Measurements from ENCODE around the gene USP49.

USP49 gene

GRCh38 chr6:41805830-41806774 is 89.1 kb downstream of the USP49 start:
- H3K4me1 Mint-ChIP-seq (ENCODE audit: low read depth in 2 of 2) = no peaks in the 10 kb centered on the region
- H3K9me3 Mint-ChIP-seq = no peaks in the 10 kb centered on the region
- H3K27me3 Mint-ChIP-seq = no peaks in the 10 kb centered on the region
- no peaks in the 10 kb centered on the region for H3K36me3 Mint-ChIP-seq (ENCODE audit: insufficient read depth)
- no peak overlapping the region for H3K4me3 Mint-ChIP-seq
- DNase-seq (no peak), ATAC-seq (replicated peaks) (no peak)
- no peak overlapping the region for H3K27ac Mint-ChIP-seq

DNA sequence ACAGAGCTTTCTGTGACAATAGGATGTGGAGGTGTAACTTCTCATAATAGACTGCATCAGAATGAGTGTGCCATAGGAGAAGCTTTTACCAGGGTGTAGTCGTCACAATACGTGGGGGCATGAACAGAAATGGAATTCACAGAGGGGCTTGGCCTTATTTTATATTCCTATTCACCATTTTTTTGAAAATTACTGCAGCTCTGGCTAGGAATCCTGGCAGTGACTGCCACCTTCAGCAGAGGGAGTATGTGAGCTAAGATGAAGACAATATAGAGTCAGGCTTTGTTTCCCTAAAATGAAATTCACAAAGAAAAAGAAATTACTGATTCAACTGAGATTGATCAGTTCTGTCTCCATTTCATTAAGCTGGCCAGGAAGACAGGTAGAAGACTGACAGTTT is 93.8 kb downstream of the USP49 start:
- H3K9me3 Mint-ChIP-seq = no peaks in the 10 kb centered on the region
- H3K36me3 Mint-ChIP-seq (ENCODE audit: insufficient read depth) = no peaks in the 10 kb centered on the region
- no peak overlapping the region for H3K4me3 Mint-ChIP-seq
- no peaks in the 10 kb centered on the region for H3K27me3 Mint-ChIP-seq
- H3K4me1 Mint-ChIP-seq (ENCODE audit: low read depth in 2 of 2) = no peaks in the 10 kb centered on the region
- ATAC-seq (replicated peaks) = no peak
- no peak overlapping the region for H3K27ac Mint-ChIP-seq
- no peak for DNase-seq

GRCh38 chr6:41799559-41799911 is 95.6 kb downstream of the USP49 start:
- Mint-ChIP-seq H3K36me3 (ENCODE audit: insufficient read depth) (no peaks in the 10 kb centered on the region), H3K4me3 (no peak overlapping the region), H3K27me3 (no peaks in the 10 kb centered on the region), H3K9me3 (no peaks in the 10 kb centered on the region), H3K27ac (no peak overlapping the region), H3K4me1 (ENCODE audit: low read depth in 2 of 2) (no peaks in the 10 kb centered on the region)
- DNase-seq (no peak), ATAC-seq (replicated peaks) (no peak)

DNA sequence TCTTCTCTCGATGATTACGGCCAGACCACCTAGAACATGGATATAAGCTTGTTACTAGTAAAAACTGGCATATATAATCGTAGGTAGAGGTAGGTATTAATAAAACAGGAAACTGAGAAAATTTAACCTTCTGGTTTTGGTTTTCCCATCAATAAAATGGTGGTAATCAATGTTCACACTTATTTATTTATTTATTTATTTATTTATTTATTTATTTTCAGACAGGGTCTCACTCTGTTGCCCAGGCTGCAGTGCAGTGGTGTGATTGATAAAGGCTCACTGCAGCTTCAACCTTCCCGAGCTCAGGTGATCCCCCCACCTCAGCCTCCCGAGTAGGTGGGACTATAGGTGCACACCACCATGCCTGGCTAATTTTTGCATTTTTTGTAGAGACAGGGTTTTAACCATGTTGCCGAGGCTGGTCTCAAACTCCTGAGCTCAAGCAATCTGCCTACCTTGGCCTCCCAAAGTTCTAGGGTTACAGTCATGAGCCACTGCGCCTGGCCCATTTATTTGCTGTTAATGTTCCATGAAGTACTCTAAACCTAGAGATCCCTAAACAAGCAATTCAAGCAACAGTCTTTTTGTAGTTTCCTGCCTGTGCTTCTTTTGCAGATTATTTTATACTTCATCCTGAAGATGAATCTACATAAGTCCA is 96.1 kb downstream of the USP49 start:
- H3K4me1 Mint-ChIP-seq (ENCODE audit: low read depth in 2 of 2) = no peaks in the 10 kb centered on the region
- H3K27ac Mint-ChIP-seq = no peak overlapping the region
- no peaks in the 10 kb centered on the region for H3K9me3 Mint-ChIP-seq
- H3K4me3 Mint-ChIP-seq = no peak overlapping the region
- ATAC-seq (replicated peaks) (no peak), DNase-seq (no peak)
- H3K36me3 Mint-ChIP-seq (ENCODE audit: insufficient read depth) = no peaks in the 10 kb centered on the region
- H3K27me3 Mint-ChIP-seq = no peaks in the 10 kb centered on the region

DNA sequence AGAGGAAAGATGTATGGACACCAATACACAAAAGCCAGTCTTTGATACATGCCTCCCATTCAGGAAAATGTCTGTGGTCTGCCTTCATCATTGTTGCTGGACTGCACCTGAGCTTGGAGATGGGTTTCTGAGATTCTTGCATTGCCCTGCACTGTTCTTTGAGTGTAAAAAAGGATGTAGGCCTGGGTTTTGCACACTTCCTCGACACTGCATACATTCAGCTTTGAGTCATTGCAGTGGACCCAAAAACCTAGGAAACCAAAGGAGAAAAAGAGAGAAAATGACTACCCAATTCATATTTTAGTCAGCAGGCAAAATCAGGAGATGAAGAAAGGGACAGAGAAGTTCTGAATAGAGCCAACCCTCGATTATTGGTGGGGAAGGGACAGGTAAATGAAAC is 98.7 kb downstream of the USP49 start:
- DNase-seq (no peak), ATAC-seq (replicated peaks) (no peak)
- Mint-ChIP-seq H3K27me3 (no peaks in the 10 kb centered on the region), H3K9me3 (no peaks in the 10 kb centered on the region), H3K27ac (no peak overlapping the region), H3K36me3 (ENCODE audit: insufficient read depth) (peaks cover 11% of the 10 kb centered on the region), H3K4me1 (ENCODE audit: low read depth in 2 of 2) (no peaks in the 10 kb centered on the region), H3K4me3 (no peak overlapping the region)

DNA sequence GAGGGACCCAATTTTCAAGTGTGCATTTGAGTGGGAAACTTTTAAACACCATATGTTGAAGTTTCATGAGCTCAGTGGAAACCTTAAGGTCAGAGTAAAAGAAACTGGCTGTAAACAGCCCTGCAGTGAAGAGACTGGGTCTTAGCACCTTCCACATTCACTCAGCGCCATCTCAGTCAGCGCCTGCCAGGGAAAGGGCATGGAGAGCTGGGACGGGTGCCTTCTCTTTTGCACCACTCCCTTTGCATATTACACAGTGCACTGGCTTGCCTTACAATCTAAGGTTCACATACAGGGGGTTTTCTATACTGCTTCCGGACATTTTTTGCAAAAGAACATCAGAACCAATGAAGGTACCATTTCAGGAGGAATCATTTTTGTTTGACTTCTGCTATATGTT is 103.2 kb downstream of the USP49 start:
- Mint-ChIP-seq H3K27me3 (no peaks in the 10 kb centered on the region), H3K4me3 (no peak overlapping the region), H3K27ac (no peak overlapping the region), H3K9me3 (no peaks in the 10 kb centered on the region), H3K4me1 (ENCODE audit: low read depth in 2 of 2) (peaks cover 3 to 7% of the 10 kb centered on the region in 2 donors), H3K36me3 (ENCODE audit: insufficient read depth) (peaks cover 51% of the 10 kb centered on the region)
- DNase-seq (no peak), ATAC-seq (replicated peaks) (no peak)

DNA sequence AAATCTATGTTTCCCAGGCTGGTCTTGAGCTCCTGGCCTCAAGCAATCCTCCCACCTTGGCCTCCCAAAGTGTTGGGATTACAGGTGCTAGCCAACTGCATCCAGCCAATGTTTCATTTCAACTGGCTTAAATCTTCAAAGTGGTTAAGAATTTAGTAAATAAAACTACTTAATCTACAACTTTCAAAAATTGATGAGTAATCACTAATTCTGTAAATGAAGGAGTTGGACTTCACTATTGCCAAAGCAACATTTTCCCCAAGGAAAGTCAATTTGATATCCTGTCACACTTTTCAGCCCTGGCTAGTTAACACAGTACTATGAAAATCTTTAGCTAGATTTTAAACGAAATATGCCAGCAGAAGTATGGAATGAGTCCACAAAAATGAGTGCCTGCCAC is 103.9 kb downstream of the USP49 start:
- peaks cover 53% of the 10 kb centered on the region for H3K36me3 Mint-ChIP-seq (ENCODE audit: insufficient read depth)
- no peaks in the 10 kb centered on the region for H3K9me3 Mint-ChIP-seq
- no peak overlapping the region for H3K27ac Mint-ChIP-seq
- no peak overlapping the region for H3K4me3 Mint-ChIP-seq
- ATAC-seq (replicated peaks) = no peak
- DNase-seq = no peak
- no peaks in the 10 kb centered on the region for H3K27me3 Mint-ChIP-seq
- peaks cover 3 to 7% of the 10 kb centered on the region in 2 donors for H3K4me1 Mint-ChIP-seq (ENCODE audit: low read depth in 2 of 2)

GRCh38 chr6:41790045-41790444 is 105.1 kb downstream of the USP49 start:
- H3K27ac Mint-ChIP-seq = peak overlapping the region; percentile 64 to 97
- ATAC-seq (replicated peaks) = no peak
- peaks cover 3 to 7% of the 10 kb centered on the region in 2 donors for H3K4me1 Mint-ChIP-seq (ENCODE audit: low read depth in 2 of 2)
- no peaks in the 10 kb centered on the region for H3K27me3 Mint-ChIP-seq
- no peak overlapping the region for H3K4me3 Mint-ChIP-seq
- H3K36me3 Mint-ChIP-seq (ENCODE audit: insufficient read depth) = peaks cover 53% of the 10 kb centered on the region
- DNase-seq = no peak
- H3K9me3 Mint-ChIP-seq = no peaks in the 10 kb centered on the region

DNA sequence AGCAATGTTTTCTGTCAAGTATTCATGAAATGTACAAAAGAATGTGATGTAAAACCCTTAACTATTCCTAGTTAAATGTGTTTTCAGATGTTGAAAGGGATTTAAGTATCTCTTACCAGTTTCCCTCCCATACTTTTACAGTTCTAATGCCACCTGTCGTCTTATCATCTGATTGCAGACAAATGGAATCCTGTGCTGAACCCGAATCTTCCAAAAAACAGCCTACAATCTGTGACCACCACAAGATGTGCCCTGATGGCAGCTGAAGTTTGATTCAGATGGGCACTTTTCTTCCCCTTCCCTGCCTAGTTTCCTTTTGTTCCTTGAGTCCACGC is 105.8 kb downstream of the USP49 start:
- no peaks in the 10 kb centered on the region for H3K27me3 Mint-ChIP-seq
- H3K27ac Mint-ChIP-seq = peak overlapping the region in 1 of 2 donors; percentile 97
- peaks cover 3 to 7% of the 10 kb centered on the region in 2 donors for H3K4me1 Mint-ChIP-seq (ENCODE audit: low read depth in 2 of 2)
- peak overlapping the region; percentile 94 to 95 for H3K4me3 Mint-ChIP-seq
- H3K9me3 Mint-ChIP-seq = no peaks in the 10 kb centered on the region
- H3K36me3 Mint-ChIP-seq (ENCODE audit: insufficient read depth) = peaks cover 53% of the 10 kb centered on the region
- no peak for ATAC-seq (replicated peaks)
- DNase-seq = no peak

- H3K36me3 Mint-ChIP-seq (ENCODE audit: insufficient read depth) = peaks cover 49% of the 10 kb centered on the region
- peak; percentile 94 to 96 (median 95) for DNase-seq
- H3K4me1 Mint-ChIP-seq (ENCODE audit: low read depth in 2 of 2) = peaks cover 3 to 7% of the 10 kb centered on the region in 2 donors
Observed at GRCh38 chr6:41787219-41787917, 107.8 kb downstream of the USP49 start, which contains the start of gene TOMM6. TOMM6 (plus strand) TSS chr6:41787694; CDS start chr6:41787698, 4 bp downstream.

DNA sequence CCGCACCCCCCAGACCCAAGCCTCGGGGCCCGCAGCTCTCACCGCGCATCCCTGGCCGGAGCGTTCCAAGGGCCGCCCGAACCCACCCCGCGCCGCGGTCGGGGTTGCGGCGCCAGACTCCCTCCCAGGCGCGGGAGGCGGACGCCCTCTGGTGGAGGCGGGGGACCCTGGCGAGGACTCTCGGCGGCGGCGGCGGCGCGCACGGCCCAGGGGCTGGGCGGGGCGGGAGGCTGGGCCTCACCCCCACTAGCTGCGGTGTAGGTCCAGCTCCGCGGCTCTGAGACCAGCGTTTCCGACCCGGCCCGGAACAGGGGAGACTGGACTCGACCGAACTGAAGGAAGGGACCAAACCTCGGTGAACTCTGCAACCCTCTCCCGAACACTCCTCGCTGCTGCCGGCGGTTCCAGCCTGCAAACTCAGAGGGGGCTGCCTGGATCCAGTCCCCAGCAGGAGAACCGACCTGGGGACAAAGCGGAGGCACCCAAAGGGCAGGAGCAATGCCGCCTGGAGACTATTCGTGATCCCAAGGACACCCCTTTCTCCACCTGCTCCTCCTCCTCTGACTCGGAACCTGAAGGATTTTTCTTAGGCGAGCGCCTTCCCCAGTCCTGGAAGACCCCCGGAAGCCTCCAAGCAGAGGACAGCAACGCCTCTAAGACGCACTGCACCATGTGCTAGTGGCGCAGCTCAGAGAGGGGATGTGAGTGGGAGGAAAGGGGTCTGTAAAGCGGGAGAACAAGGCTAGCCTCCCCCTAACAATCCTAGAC is 108.5 kb downstream of the USP49 start:
- ATAC-seq (replicated peaks) (peak; percentile 72), DNase-seq (peak; percentile 86 to 89 (median 88))
- no peaks in the 10 kb centered on the region for H3K27me3 Mint-ChIP-seq
- H3K4me1 Mint-ChIP-seq (ENCODE audit: low read depth in 2 of 2) = peaks cover 3 to 7% of the 10 kb centered on the region in 2 donors
- peak overlapping the region; percentile 94 to 95 for H3K4me3 Mint-ChIP-seq
- peaks cover 44% of the 10 kb centered on the region for H3K36me3 Mint-ChIP-seq (ENCODE audit: insufficient read depth)
- H3K9me3 Mint-ChIP-seq = no peaks in the 10 kb centered on the region
- peak overlapping the region; percentile 95 to 97 for H3K27ac Mint-ChIP-seq

More at GRCh38 chr6:41787219-41787917, 107.8 kb downstream of the USP49 start, which contains the start of gene TOMM6:
- no peaks in the 10 kb centered on the region for H3K27me3 Mint-ChIP-seq
- H3K4me3 Mint-ChIP-seq = peak within 1 kb of the TSS; percentile 94 to 95
- peak within 1 kb of the TSS; percentile 95 to 97 for H3K27ac Mint-ChIP-seq
- H3K9me3 Mint-ChIP-seq = no peaks in the 10 kb centered on the region
- ATAC-seq (replicated peaks) = peak; percentile 81

DNA sequence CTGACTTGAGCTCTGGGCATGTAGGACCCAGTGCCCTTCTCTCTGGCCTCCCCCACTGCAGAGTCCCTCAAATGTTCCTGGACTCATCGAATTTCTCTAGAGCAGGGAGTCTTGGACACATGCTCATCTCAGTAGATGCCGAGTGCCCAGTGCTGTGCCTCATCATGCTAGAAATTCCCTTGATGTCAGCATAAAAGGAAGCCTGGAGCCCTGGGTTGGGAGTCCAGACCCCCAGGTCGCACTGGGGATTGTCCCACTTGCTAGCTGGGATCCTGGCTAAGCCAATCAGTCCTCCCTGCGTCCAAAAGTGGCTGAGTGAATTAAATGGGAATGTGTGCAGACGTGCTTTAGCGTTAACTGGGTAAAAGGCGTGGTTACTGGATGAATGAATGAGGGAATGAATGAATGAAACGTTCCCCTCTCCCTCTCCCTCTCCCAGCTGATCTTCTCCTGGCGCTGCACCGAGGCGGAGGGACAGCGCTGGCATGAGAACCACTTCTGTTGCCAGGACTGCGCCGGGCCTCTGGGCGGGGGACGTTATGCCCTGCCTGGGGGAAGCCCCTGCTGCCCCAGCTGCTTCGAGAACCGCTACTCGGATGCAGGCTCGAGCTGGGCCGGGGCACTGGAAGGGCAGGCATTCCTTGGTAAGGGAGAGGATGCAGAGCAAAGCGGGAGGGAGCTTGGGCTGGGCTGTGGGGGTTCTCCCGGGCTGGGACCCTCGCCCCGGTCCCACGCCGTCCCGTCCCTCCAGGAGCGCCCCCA is 109.3 kb downstream of the USP49 start:
- no peak overlapping the region for H3K27ac Mint-ChIP-seq

More for the DNA sequence above, 109.3 kb downstream of the USP49 start:
- ATAC-seq (replicated peaks) = no peak
- Mint-ChIP-seq H3K9me3 (no peaks in the 10 kb centered on the region), H3K4me1 (ENCODE audit: low read depth in 2 of 2) (peaks cover 8 to 12% of the 10 kb centered on the region in 2 donors), H3K36me3 (ENCODE audit: insufficient read depth) (peaks cover 39% of the 10 kb centered on the region), H3K27me3 (peaks cover 0 to 6% of the 10 kb centered on the region in 2 donors), H3K4me3 (peak overlapping the region; percentile 94 to 95)
- DNase-seq = no peak

Data from effector memory CD8-positive, alpha-beta T cell (primary cell).